ENCODE measurements around the gene SPRY2. TPM values are rescaled to one million over a fixed set of nuclear protein-coding genes. Genes with fewer than 3 reads are reported as not detected.

Gene SPRY2
- total and polyA plus RNA-seq, 2 of the 8 experiments (the other 6 are each of a cell fraction or from before 2014, with no cell fraction given): 37.7 to 37.9 TPM

DNA sequence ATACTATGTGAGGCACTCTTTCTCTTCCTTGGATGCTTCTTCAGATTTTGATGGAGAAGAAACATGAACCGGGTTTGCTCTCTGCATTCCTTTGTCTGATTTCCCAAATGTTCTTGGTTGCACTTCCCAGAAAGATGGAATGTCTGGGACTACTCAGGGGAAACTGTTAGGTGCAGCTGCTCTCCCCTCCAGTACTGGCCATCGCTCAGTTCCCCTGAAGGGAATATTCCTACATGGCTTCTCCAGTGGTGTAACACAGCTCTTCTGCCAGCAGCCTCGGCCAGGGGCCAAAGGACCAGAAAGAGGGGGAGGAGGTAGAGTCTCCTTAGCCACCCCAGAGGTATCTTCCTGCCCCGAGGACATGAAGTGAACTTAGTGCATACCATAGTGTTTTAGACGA, 33.5 kb upstream of the SPRY2 start (continued):
- TF ChIP-seq, protein P1, sequence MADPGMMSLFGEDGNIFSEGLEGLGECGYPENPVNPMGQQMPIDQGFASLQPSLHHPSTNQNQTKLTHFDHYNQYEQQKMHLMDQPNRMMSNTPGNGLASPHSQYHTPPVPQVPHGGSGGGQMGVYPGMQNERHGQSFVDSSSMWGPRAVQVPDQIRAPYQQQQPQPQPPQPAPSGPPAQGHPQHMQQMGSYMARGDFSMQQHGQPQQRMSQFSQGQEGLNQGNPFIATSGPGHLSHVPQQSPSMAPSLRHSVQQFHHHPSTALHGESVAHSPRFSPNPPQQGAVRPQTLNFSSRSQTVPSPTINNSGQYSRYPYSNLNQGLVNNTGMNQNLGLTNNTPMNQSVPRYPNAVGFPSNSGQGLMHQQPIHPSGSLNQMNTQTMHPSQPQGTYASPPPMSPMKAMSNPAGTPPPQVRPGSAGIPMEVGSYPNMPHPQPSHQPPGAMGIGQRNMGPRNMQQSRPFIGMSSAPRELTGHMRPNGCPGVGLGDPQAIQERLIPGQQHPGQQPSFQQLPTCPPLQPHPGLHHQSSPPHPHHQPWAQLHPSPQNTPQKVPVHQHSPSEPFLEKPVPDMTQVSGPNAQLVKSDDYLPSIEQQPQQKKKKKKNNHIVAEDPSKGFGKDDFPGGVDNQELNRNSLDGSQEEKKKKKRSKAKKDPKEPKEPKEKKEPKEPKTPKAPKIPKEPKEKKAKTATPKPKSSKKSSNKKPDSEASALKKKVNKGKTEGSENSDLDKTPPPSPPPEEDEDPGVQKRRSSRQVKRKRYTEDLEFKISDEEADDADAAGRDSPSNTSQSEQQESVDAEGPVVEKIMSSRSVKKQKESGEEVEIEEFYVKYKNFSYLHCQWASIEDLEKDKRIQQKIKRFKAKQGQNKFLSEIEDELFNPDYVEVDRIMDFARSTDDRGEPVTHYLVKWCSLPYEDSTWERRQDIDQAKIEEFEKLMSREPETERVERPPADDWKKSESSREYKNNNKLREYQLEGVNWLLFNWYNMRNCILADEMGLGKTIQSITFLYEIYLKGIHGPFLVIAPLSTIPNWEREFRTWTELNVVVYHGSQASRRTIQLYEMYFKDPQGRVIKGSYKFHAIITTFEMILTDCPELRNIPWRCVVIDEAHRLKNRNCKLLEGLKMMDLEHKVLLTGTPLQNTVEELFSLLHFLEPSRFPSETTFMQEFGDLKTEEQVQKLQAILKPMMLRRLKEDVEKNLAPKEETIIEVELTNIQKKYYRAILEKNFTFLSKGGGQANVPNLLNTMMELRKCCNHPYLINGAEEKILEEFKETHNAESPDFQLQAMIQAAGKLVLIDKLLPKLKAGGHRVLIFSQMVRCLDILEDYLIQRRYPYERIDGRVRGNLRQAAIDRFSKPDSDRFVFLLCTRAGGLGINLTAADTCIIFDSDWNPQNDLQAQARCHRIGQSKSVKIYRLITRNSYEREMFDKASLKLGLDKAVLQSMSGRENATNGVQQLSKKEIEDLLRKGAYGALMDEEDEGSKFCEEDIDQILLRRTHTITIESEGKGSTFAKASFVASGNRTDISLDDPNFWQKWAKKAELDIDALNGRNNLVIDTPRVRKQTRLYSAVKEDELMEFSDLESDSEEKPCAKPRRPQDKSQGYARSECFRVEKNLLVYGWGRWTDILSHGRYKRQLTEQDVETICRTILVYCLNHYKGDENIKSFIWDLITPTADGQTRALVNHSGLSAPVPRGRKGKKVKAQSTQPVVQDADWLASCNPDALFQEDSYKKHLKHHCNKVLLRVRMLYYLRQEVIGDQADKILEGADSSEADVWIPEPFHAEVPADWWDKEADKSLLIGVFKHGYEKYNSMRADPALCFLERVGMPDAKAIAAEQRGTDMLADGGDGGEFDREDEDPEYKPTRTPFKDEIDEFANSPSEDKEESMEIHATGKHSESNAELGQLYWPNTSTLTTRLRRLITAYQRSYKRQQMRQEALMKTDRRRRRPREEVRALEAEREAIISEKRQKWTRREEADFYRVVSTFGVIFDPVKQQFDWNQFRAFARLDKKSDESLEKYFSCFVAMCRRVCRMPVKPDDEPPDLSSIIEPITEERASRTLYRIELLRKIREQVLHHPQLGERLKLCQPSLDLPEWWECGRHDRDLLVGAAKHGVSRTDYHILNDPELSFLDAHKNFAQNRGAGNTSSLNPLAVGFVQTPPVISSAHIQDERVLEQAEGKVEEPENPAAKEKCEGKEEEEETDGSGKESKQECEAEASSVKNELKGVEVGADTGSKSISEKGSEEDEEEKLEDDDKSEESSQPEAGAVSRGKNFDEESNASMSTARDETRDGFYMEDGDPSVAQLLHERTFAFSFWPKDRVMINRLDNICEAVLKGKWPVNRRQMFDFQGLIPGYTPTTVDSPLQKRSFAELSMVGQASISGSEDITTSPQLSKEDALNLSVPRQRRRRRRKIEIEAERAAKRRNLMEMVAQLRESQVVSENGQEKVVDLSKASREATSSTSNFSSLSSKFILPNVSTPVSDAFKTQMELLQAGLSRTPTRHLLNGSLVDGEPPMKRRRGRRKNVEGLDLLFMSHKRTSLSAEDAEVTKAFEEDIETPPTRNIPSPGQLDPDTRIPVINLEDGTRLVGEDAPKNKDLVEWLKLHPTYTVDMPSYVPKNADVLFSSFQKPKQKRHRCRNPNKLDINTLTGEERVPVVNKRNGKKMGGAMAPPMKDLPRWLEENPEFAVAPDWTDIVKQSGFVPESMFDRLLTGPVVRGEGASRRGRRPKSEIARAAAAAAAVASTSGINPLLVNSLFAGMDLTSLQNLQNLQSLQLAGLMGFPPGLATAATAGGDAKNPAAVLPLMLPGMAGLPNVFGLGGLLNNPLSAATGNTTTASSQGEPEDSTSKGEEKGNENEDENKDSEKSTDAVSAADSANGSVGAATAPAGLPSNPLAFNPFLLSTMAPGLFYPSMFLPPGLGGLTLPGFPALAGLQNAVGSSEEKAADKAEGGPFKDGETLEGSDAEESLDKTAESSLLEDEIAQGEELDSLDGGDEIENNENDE (IDR thresholded peaks at IDR 0.05; ENCODE audit: insufficient replicate concordance, low read length): no peak
- TF ChIP-seq MAFK (IDR thresholded peaks at IDR 0.05; ENCODE audit: low read depth, low read length) (no peak), KDM1A (IDR thresholded peaks at IDR 0.05; ENCODE audit: borderline replicate concordance, low read length) (no peak), RXRA (IDR thresholded peaks at IDR 0.05; ENCODE audit: insufficient read depth, low read depth, low read length) (no peak), BRCA1 (IDR thresholded peaks at IDR 0.05; ENCODE audit: low read depth, low read length) (no peak), SIX5 (IDR thresholded peaks at IDR 0.05; ENCODE audit: low read depth, low read length) (no peak), EZH2 (IDR thresholded peaks at IDR 0.05; ENCODE audit: low read depth, low read length, severe bottlenecking) (no peak), CTBP2 (IDR thresholded peaks at IDR 0.05; ENCODE audit: borderline replicate concordance, insufficient read depth, insufficient read length, low read length) (no peak), CBX8 (IDR thresholded peaks at IDR 0.05; ENCODE audit: borderline replicate concordance, low read depth, low read length) (no peak), POLR2A (IDR thresholded peaks at IDR 0.05; ENCODE audit: control extremely low read depth in 1 of 2, low read depth in 2 of 2, low read length in 2 of 2) (no peak), TEAD4 (IDR thresholded peaks at IDR 0.05; ENCODE audit: low read depth, low read length) (no peak), SAP30 (IDR thresholded peaks at IDR 0.05; ENCODE audit: insufficient read depth, insufficient replicate concordance, low read length) (no peak)

Data from H1 (cell line).